Midbrain (tissue), 1 donor: Measurements from ENCODE around the gene MAML1.
"Not testable (repeated sequence)": the region's sequence is repeated elsewhere in the genome, so short reads cannot be mapped to it uniquely, and the experiment has no call there.

Source experiments
- DNase-seq: peaks from one replicate; lab custom pipeline; 2025; lab: John Stamatoyannopoulos, UW

The MAML1 gene, protein sequence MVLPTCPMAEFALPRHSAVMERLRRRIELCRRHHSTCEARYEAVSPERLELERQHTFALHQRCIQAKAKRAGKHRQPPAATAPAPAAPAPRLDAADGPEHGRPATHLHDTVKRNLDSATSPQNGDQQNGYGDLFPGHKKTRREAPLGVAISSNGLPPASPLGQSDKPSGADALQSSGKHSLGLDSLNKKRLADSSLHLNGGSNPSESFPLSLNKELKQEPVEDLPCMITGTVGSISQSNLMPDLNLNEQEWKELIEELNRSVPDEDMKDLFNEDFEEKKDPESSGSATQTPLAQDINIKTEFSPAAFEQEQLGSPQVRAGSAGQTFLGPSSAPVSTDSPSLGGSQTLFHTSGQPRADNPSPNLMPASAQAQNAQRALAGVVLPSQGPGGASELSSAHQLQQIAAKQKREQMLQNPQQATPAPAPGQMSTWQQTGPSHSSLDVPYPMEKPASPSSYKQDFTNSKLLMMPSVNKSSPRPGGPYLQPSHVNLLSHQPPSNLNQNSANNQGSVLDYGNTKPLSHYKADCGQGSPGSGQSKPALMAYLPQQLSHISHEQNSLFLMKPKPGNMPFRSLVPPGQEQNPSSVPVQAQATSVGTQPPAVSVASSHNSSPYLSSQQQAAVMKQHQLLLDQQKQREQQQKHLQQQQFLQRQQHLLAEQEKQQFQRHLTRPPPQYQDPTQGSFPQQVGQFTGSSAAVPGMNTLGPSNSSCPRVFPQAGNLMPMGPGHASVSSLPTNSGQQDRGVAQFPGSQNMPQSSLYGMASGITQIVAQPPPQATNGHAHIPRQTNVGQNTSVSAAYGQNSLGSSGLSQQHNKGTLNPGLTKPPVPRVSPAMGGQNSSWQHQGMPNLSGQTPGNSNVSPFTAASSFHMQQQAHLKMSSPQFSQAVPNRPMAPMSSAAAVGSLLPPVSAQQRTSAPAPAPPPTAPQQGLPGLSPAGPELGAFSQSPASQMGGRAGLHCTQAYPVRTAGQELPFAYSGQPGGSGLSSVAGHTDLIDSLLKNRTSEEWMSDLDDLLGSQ

DNA sequence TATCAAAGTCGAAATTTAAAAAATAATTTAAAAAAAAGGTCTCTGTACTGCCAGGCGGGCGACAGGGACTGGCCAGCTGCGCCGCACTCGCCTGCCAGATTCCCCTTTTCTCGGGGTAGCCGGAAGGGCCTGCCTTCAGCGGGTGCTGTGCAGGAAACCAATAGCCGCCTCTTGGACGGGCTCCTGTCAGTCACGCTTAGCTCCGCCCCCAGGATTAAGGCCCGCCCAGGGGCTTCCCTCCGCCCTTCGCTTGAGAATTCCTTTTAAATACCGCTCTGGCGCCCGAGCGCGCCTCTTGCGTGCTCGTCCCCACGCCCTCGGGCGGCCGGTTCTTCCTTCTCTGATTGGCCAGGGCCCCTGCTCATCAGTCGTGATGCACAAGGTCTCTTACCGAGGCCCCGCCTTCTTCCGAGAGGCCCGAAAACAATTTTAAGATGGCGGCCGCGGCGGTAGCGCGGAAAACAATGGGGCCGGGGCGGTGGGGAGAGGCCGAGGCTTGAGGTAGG lies at the start of gene MAML1:
Gene MAML1 (plus strand): TSS at position 411 of the 506 bp plus-strand sequence. CDS start 291 bp downstream, outside the sequence.
- peak; percentile 100 for DNase-seq

DNA sequence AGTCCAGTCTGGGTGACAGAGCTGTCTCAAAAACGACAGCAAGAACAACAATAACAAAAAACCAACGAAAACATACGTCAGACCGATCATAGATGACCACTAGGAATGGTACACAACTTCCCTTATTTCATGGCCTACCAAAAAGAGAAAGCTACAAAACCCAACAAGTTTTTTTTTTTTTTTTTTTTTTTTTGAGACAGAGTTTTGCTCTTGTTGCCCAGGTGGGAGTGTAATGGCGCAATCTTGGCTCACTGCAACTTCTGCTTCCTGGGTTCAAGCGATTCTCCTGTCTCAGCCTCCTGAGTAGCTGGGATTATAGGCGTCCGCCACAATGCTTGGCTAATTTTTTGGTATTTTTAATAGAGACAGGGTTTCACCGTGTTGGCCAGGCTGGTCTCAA lies 43.4 kb upstream of the MAML1 start:
- DNase-seq = not testable (repeated sequence)

DNA sequence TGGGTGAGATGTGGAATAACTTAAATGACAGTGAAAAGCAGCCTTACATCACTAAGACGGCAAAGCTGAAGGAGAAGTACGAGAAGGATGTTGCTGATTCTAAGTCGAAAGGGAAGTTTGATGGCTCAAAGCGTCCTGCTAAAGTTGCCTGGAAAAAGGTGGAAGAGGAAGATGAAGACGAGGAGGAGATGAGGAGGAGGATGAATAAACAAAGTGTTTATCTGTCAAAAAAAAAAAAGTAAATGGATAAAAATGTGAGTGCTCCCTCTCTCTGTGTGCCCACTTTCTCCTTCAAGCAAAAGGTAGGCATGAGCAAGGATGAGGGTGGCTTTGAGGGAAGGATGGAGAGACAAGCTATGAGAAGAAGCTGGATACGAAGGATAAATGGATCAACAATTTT lies 38.1 kb upstream of the MAML1 start:
- DNase-seq = no peak

DNA sequence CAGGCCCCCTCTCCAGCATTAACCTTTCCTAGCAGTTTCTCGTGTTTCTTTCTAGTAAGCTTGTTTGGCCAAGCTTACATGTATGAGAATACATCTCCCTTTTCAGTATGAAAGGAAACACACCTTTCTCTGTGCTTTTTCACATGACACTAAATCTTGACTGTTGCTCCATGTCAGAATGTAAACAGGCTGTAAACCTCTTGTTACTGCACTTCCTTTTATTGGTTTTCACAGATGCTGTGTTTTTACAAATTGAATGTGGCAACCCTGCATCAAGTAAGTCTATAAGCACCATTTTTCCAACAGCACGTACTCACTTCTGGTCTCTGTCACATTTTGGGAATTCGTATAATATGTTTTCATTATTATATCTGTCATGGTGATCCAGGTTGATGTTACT lies 36.0 kb upstream of the MAML1 start:
- DNase-seq = no peak

DNA sequence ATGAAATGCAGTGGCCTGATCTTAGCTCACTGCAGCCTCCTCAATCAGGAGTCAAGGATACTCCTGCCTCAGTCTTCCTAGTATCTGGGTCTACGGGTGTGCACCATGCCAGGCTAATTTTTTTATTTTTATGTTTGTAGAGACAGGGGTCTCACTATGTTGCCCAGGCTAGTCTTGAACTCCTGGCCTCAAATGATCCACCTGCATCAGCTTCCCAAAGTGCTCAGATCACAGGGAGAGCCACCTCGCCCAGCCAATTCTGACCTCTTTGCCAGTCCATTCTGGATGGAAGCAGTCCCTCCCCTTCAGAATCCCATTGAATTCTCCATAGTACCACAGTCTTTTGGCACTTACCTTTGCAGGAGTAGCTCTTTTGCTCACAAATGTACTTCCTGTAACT lies 35.5 kb upstream of the MAML1 start:
- no peak for DNase-seq

DNA sequence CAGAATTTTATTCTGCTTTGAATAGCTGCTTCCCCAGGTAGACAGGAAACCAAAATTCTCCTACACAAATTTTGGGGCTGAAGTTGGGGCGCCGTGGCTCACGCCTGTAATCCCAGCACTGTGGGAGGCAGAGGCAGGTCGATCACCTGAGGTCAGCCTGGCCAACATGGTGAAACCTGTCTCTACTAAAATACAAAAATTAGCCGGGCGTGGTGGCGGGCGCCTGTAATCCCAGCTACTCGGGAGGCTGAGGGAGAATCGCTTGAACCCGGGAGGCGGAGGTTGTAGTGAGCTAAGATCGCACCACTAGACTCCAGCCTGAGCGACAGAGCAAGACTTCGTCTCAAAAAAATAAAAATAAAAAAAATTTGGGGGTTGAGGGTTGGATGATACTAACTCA lies 35.1 kb upstream of the MAML1 start:
- not testable (repeated sequence) for DNase-seq

DNA sequence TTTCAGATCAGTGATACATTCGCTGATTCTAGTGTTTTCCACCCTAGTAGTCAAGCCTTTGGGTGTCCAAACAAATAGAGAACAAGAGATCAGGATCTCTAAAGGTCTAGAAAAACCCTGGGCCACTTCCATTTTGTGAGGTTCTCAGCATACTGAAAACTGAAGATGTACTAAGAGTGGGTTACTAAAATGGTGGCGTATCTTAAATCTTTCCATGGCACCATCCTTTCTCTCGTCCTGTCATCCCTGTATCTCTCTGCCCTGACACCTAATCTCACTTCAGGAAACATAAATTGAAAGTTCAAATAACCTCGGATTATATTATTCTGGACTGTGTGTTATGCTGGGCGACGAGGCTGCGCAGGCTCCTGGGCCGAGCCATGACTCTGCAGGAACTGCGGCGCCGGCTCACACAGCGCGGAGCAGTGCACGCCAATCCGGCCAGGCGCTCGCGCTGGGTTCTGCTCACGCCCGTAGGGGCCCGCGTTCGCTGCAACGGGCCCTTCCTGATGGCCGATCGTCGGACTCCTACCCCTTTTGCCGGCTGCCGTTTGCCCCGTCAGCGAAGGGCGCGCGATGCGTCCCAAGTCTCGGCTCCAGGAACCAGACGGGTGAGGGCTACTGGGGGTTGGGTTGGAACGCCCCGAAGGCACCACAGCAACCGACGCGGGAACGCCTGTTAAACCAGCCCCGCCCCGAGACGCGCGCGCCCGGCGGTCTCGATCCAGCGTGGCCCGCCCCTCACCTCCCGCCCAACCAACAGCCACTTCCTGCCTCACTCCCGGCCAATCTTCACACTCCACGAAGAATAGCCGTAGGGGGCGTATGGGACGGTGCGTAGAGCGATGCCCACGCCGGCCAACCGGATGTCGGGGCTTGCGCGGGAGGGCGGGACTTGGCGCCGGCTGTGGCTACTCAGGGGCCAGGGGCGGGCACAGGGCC lies 34.4 kb upstream of the MAML1 start:
- DNase-seq = peak; percentile 99

DNA sequence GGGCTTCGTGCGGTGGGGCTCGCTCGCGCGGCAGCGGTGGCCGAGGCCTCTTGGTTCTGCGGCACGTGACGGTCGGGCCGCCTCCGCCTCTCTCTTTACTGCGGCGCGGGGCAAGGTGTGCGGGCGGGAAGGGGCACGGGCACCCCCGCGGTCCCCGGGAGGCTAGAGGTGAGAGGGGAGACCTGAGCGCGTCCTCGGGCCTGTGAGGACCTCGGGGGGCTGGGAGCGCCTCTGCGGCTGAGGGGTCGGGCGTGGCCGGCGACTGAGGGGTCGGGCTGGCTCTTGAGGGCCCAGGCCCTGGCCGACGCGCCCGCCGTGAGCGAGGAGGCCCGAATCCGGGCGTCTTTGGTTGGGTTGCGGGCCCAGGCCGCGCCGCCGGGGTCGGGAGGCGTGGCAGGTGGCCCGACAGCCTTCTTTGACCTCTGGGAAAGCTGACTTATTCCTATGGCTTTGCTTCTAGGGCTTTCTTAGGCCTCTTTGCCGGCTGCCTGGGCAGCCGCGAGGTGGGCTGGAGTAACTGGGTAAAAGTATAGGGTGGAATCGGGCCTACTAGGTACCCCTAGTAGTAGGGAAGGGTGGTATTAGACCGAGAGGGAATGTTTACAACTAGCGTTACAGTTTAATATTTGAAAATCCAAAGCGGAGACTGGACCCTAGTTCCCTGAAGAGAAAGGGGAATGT lies 33.5 kb upstream of the MAML1 start, which contains the start of gene CANX:
Gene CANX (plus strand): TSS at position 33 of the 681 bp plus-strand sequence. CDS start 6,715 bp downstream, outside the sequence.
- DNase-seq = no peak

DNA sequence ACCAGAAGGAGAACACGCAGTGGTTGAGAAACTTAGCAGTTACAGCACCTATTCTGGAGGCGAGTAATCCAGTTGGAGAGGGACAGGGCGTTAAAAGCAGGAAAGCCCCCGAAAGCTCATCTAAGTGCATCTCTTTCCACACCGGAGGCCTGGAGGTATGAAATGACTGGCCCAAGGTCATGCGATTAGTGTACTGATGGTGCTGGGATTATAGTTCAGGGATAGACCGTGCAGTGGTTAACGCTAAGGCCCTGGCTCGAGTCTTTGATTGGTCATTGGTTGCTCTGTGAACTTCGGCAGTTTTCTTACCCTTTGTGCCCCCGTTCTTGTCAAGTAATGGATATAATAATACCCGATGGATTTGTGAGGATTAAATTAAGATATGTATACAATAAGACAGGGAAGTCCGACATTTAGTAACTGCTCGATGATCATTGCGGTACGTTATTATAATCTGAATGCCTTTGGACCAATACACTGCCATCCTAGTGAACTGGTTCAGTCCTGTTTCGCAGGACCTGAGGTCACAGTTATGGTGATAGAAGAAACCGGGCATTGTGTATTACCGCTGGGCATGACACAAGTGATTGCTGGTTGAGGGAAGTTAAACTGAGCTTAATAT lies 32.9 kb upstream of the MAML1 start:
- DNase-seq = no peak

DNA sequence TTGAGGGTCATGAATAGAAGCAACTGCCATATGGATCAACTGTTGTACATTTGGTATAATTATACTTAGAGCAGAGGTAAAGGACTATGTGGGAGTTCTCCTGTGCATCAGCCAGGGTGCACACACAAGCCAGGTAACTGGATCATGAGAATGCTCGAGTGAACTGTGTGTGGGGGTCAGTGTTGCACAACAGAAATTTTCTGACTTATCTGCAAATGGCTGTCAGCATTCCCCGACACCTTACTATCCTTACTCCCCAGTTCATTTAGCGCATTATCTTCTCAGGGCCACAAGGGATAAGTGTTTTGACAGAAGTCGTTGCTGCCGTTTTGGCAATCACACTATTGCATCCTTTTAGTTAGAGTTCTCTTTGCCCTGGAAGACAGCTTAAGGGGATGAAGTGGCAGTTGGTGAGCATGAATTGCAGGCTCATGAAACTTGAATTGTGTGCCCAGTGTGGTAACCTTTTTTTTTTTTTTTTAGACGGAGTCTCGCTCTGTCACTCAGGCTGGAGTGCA lies 32.2 kb upstream of the MAML1 start:
- DNase-seq = no peak

DNA sequence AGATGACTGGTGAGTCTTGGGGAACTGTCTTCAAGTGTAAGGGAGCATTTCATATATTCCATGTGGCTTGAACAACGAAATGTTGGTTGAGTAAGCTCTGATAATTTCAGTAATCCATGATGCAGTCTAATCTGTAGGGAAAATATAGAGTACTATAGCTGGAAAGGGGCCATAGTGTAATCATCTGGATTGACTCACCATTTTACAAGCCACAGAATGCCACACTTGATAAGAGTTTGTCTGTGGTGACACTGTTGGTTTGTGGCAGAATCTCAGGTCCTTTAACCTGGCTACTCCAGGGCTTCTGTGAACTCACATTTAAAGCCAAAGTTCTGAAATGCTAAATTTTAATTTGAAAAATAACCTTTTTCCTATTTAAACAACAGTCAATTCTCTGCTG lies 16.3 kb upstream of the MAML1 start:
- DNase-seq = no peak

DNA sequence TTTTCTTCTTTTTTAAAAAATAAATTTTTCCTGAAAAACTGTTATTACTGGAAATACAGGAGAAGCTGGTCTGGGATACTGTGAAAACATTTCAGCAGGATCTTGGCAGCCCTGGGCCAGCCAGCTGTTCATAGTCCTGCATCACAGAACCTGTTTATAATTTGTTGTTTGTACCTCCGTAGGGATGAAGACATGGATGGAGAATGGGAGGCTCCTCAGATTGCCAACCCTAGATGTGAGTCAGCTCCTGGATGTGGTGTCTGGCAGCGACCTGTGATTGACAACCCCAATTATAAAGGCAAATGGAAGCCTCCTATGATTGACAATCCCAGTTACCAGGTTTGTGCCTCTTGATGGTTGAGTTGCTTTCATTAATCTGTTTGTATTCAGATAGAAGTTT lies 12.4 kb upstream of the MAML1 start:
- DNase-seq = no peak

DNA sequence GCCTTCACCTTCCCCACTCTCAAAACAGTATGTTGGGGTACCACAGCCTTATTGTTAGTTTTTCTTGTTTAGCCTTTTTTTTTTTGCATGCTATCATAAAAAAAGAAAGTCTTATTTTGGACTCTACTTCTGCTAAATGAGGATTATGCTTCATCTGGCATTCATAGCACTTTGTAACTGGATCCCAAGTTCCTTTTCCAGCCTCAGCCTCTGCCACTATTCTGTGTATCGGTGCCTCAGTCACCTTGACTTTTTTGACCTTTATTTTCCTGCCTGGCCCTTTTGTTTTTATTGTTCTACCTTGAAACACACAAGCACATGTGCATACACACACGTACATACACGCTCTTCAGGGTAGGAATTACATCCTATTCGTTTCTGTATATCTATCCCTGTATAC lies 8.5 kb upstream of the MAML1 start:
- DNase-seq = no peak

DNA sequence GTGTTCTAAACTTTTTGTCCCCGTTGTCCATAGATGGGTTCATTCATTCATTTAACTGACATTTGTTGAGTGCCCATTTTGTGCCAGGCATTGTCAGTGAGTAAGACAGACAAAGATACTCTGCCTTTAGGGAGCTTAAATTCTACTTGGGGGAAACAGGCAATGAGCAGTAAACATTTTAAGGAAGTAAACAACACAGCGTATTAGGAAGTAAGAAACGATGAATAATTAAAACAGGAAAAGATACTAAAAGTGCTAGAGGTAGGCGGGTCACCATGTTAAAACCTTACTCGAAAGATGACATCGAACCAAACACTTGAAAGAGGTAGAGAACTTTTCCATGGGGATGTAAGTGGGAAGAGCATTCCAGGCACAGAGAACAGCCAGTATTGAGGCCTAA lies 5.5 kb upstream of the MAML1 start:
- DNase-seq = no peak

DNA sequence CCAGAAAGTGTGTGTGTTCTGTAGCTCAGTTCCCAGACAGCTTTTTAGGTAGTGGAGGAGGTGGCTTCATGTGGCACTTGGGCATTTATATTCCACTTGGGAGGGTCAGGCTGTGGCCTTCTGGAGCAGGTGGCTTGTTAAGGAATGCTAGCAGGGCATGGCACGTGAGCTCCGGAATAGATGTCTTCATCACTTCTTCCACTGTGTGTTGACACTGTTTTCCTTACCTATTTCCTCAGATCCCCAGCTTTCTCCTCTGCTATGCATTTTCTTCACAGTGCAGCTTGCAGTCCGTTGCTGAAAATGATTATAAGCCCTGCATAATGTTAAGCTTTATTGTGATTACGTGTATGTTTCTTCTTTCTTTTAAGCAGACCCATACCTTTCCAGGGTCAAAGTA lies 3.3 kb upstream of the MAML1 start:
- no peak for DNase-seq

DNA sequence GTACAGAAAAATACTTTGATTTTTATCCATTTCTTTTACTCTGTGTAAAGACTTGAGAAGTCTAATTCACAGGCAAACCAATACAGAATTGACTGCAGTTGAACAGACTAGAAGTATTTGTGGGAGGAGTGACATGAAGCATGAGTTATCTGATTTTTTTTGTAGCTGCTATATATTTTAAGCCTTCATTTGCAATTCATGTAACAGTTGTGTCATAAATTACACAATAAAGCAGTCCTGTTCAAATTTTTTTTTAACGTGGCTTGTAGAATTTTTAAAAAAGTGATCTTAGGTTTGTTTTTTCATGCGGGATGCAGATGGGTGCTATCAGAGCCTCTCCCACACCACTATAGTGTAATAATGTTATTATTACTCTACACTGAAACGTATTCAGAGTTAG lies 2.9 kb upstream of the MAML1 start:
- DNase-seq = no peak

DNA sequence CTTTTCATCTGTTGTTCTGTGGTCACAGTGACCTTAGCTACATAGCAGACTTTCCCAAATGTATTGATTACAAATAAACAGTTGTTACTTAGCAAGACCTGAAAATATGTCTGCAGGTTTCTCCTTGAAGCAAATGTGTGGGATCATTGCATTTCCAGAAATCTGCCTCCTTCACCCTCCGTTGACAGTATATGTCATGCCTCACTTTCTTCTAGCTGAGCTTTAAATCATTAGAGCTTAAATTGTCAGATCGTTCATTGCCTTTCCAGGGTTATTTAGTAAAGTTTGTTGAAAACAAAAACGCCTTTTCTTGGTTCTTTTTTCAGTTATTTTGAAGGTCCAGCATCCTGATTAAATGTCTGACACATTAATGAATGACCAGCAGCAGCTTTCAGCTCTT lies 2.3 kb upstream of the MAML1 start:
- DNase-seq = no peak

DNA sequence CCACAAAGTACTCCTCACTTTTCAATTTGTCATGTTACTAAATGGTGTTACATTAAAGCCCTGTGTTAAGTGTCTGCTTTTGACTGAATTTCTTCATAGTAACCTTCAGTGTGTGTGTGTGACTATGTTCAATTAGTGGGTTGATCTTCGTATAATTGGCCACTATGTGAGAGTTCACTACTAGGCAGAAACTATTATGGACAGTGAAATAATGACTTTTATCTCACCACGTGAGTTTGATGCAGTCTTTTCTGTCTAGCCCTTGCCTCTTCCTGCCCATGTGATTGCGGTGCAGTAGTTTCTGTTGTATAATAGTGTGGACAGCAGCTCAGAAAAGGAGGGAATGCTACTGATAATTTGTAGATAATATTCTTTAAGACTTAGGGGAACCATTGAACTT lies 1.8 kb upstream of the MAML1 start:
- DNase-seq = no peak

DNA sequence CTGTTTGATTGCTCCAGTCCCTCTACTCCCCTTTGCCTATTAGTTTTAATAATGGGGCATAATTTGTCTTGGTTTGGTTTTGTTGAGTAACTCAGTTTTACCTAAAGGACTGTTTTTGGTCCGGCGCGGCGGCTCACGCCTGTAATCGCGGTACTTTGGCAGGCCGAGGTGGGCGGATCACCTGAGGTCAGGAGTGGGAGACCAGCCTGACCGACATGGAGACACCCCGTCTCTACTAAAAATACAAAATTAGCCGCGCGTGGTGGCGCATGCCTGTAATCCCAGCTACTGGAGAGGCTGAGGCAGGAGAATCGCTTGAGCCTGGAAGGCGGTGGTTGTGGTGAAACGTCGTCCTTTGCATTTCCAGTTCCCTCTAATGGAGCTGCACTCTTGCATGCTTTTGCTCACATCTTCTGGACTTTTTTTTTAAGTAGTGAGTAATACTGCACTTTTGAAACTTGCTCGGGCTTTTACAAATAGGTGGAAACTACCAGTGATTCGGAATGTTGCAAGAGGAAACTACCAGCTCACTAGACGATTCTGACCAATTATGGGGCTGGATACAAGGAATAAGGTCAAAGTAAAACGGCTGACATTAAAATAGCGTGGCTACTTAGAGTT lies 721 bp upstream of the MAML1 start:
- no peak for DNase-seq
